Keratinocyte (primary cell): Measurements from ENCODE around the gene ZFX. TPM values are rescaled to one million over a fixed set of nuclear protein-coding genes. Genes with fewer than 3 reads are reported as not detected.

Source experiments
- DNase-seq: peaks from one replicate; pipeline ENCODE4 v3.0.0-alpha.2; 2011; ENCODE audit warnings: low read depth, missing footprints, low spot score
- FAIRE-seq: peaks from 2 replicates; lab custom pipeline; 2011; peaks lifted over from hg19 to GRCh38; lab: Jason Lieb, UNC
- H2AFZ ChIP-seq: 2 replicates; pipeline ENCODE4 v1.6.0; 2012; ENCODE audit warnings: low read length, control low read depth, inconsistent platforms; ENCODE audit not compliant: control insufficient read depth
- H3K27ac ChIP-seq: 2 replicates; pipeline ENCODE4 v1.5.1; 2011; ENCODE audit warnings: low read length; ENCODE audit not compliant: control insufficient read depth, insufficient read depth
- H3K27me3 ChIP-seq: 3 replicates; pipeline ENCODE4 v1.6.0; 2011; ENCODE audit warnings: low read length; ENCODE audit not compliant: control insufficient read depth, insufficient read depth; ENCODE audit errors: extremely low read depth
- H3K36me3 ChIP-seq, 2 experiments: 2 replicates in 1 of 2; 3 replicates in 1 of 2; pipeline ENCODE4 v1.5.1; 2011; ENCODE audit warnings: low read length in 2 of 2, mild to moderate bottlenecking in 1 of 2; ENCODE audit not compliant: control insufficient read depth in 2 of 2, insufficient read depth in 2 of 2; ENCODE audit errors: extremely low read depth in 1 of 2
- H3K4me1 ChIP-seq: 3 replicates; pipeline ENCODE4 v1.5.1; 2011; ENCODE audit warnings: low read length; ENCODE audit not compliant: control insufficient read depth, insufficient read depth; ENCODE audit errors: extremely low read depth
- H3K4me2 ChIP-seq: 3 replicates; pipeline ENCODE4 v1.6.0; 2011; ENCODE audit warnings: low read depth, low read length; ENCODE audit not compliant: control insufficient read depth, insufficient read depth; ENCODE audit errors: extremely low read depth
- H3K4me3 ChIP-seq, 3 experiments: fragments of 200-600 bp in 1 of 3; sonication (generic) in 1 of 3; 2 replicates in 2 of 3; 3 replicates in 1 of 3; pipeline ENCODE4 v1.5.1; 2011 to 2016; ENCODE audit warnings: low read length in 3 of 3, mild to moderate bottlenecking in 3 of 3, control low read depth in 2 of 3, inconsistent platforms in 1 of 3, low read depth in 1 of 3, mixed read lengths in 1 of 3, mixed run types in 1 of 3, moderate library complexity in 1 of 3; ENCODE audit not compliant: control insufficient read depth in 2 of 3, insufficient read depth in 2 of 3; ENCODE audit errors: extremely low read depth in 1 of 3
- H3K79me2 ChIP-seq: 2 replicates; pipeline ENCODE4 v1.6.0; 2012; ENCODE audit warnings: low read length; ENCODE audit not compliant: control insufficient read depth, insufficient read depth
- H3K9ac ChIP-seq: 3 replicates; pipeline ENCODE4 v1.6.0; 2011; ENCODE audit warnings: low read length; ENCODE audit not compliant: control insufficient read depth, insufficient read depth; ENCODE audit errors: extremely low read depth
- H3K9me1 ChIP-seq: 3 replicates; pipeline ENCODE4 v1.6.0; 2011; ENCODE audit warnings: low read length; ENCODE audit not compliant: control insufficient read depth, insufficient read depth; ENCODE audit errors: extremely low read depth
- H3K9me3 ChIP-seq: 2 replicates; pipeline ENCODE4 v1.5.1; 2012; ENCODE audit warnings: low read depth, low read length; ENCODE audit not compliant: control insufficient read depth
- H4K20me1 ChIP-seq: 3 replicates; pipeline ENCODE4 v1.6.0; 2011; ENCODE audit warnings: low read length; ENCODE audit not compliant: control insufficient read depth, insufficient read depth; ENCODE audit errors: extremely low read depth
- CTCF ChIP-seq, 3 experiments: IDR thresholded peaks in 1 of 3; conservative IDR thresholded peaks in 1 of 3; optimal IDR thresholded peaks in 1 of 3; 2 replicates in 2 of 3; 3 replicates in 1 of 3; pipeline versions ENCODE3 to v1.5.1; 2011; ENCODE audit warnings: low read length in 3 of 3, mild to moderate bottlenecking in 3 of 3, moderate library complexity in 2 of 3, control low read depth in 1 of 3, inconsistent platforms in 1 of 3; ENCODE audit not compliant: insufficient read depth in 2 of 3; ENCODE audit errors: extremely low read depth in 1 of 3
- EZH2 ChIP-seq: IDR thresholded peaks from one replicate; pipeline ENCODE4 v1.6.1; 2012; ENCODE audit warnings: inconsistent platforms, mild to moderate bottlenecking, low read length, moderate library complexity
- dilution Hi-C: fragments of 300-500 bp; cut with MboI; formaldehyde crosslinking; loops from one replicate; pipeline ENCODE4 v1.7.0; 2020; ENCODE audit warnings: low sequenced_read_pairs; ENCODE audit not compliant: extremely low pct_ligation_motif_present
- polyA plus RNA-seq, 5 experiments: library from polyadenylated mRNA; depleted of rRNA in 3 of 5; stranded (reverse) in 3 of 5; stranded (forward) in 1 of 5; unstranded in 1 of 5; fragments of >200 nt; gene quantifications; 1 replicate in 1 of 5; 2 replicates in 3 of 5; 3 replicates in 1 of 5; pipeline versions ENCODE4 v1.2.1 to v1.2.3, GENCODE V29; 2011 to 2012; ENCODE audit warnings: missing spikeins in 2 of 5, low read depth in 1 of 5, low replicate concordance in 1 of 5

The ZFX gene
- polyA plus RNA-seq, 1 donor (not counting 4 experiments of a cell fraction or from before 2014, with no cell fraction given): 24.3 TPM

GRCh38 chrX:24226176-24226575 is 76.6 kb downstream of the ZFX start:
- H3K9ac ChIP-seq: no peak overlapping the region
- H3K9me1 ChIP-seq: no peaks in the 10 kb centered on the region
- H3K4me2 ChIP-seq: no peak overlapping the region
- TF ChIP-seq EZH2 (no peak), CTCF (optimal IDR thresholded peaks at IDR 0.05 in 1 of 3, IDR thresholded peaks at IDR 0.05 in 1 of 3, conservative IDR thresholded peaks at IDR 0.05 in 1 of 3; ENCODE audit: extremely low read depth in 1 of 3, insufficient read depth in 2 of 3, low read length in 3 of 3) (no peak)
- DNase-seq: no peak
- no peaks in the 10 kb centered on the region for H3K36me3 ChIP-seq
- no peak overlapping the region for H2AFZ ChIP-seq
- no peak overlapping the region for H3K27ac ChIP-seq
- H3K4me3 ChIP-seq: no peak overlapping the region
- H3K27me3 ChIP-seq: no peaks in the 10 kb centered on the region
- no peaks in the 10 kb centered on the region for H3K79me2 ChIP-seq
- FAIRE-seq: no peak
- H4K20me1 ChIP-seq: no peaks in the 10 kb centered on the region
- peaks cover 4% of the 10 kb centered on the region for H3K4me1 ChIP-seq
- dilution Hi-C loops: no loop called here
- no peaks in the 10 kb centered on the region for H3K9me3 ChIP-seq

- dilution Hi-C loops: no loop called here
- Histone ChIP-seq H3K9ac (no peak overlapping the region), H3K4me3 (no peak overlapping the region), H3K9me1 (no peaks in the 10 kb centered on the region), H3K36me3 (no peaks in the 10 kb centered on the region), H3K4me1 (peaks cover 15% of the 10 kb centered on the region), H3K27ac (no peak overlapping the region), H3K27me3 (no peaks in the 10 kb centered on the region), H3K79me2 (no peaks in the 10 kb centered on the region), H2AFZ (no peak overlapping the region), H4K20me1 (no peaks in the 10 kb centered on the region), H3K4me2 (no peak overlapping the region), H3K9me3 (no peaks in the 10 kb centered on the region)
- DNase-seq: no peak
- TF ChIP-seq CTCF (optimal IDR thresholded peaks at IDR 0.05 in 1 of 3, IDR thresholded peaks at IDR 0.05 in 1 of 3, conservative IDR thresholded peaks at IDR 0.05 in 1 of 3; ENCODE audit: extremely low read depth in 1 of 3, insufficient read depth in 2 of 3, low read length in 3 of 3): no peak
- no peak for TF ChIP-seq EZH2
- no peak for FAIRE-seq
Measured at GRCh38 chrX:24228596-24228995, 79.1 kb downstream of the ZFX start.
